GM08714 (cell line): ENCODE data around the gene MARCO.

Source experiments
- H3K4me3 ChIP-seq: fragments of 200-500 bp; sonication (Bioruptor generic); 2 replicates; pipeline ENCODE4 v1.5.1; 2014; ENCODE audit warnings: mild to moderate bottlenecking, low read length, inconsistent platforms
- ZNF274 ChIP-seq: IDR thresholded peaks from 2 replicates; pipeline ENCODE4 v1.6.1; 2012; ENCODE audit warnings: mild to moderate bottlenecking, low read depth, low read length

MARCO gene

GRCh38 chr2:118942031-118942430 is at the start of gene MARCO:
MARCO (plus strand) TSS chr2:118942194; CDS start chr2:118942301, 107 bp downstream.
- TF ChIP-seq ZNF274: no peak
- no peak within 1 kb of the TSS for H3K4me3 ChIP-seq

GRCh38 chr2:118893100-118893499 is 48.9 kb upstream of the MARCO start:
- H3K4me3 ChIP-seq: no peak overlapping the region
- no peak for TF ChIP-seq ZNF274

GRCh38 chr2:118902266-118903028 is 39.5 kb upstream of the MARCO start:
- TF ChIP-seq ZNF274: no peak
- no peak overlapping the region for H3K4me3 ChIP-seq

GRCh38 chr2:118903029-118903351 is 39.0 kb upstream of the MARCO start:
- TF ChIP-seq ZNF274: no peak
- no peak overlapping the region for H3K4me3 ChIP-seq

- H3K4me3 ChIP-seq: no peak overlapping the region
- TF ChIP-seq ZNF274: no peak
Measured at GRCh38 chr2:118903551-118904479, 38.2 kb upstream of the MARCO start.

- H3K4me3 ChIP-seq: no peak overlapping the region
- TF ChIP-seq ZNF274: no peak
Measured at GRCh38 chr2:118905206-118905605, 36.8 kb upstream of the MARCO start.

- no peak overlapping the region for H3K4me3 ChIP-seq
- TF ChIP-seq ZNF274: no peak
Measured at GRCh38 chr2:118906186-118906585, 35.8 kb upstream of the MARCO start.

- TF ChIP-seq ZNF274: no peak
Measured at GRCh38 chr2:118907759-118908158, 34.2 kb upstream of the MARCO start.

GRCh38 chr2:118909191-118909590 is 32.8 kb upstream of the MARCO start:
- no peak overlapping the region for H3K4me3 ChIP-seq
- no peak for TF ChIP-seq ZNF274

More at GRCh38 chr2:118907759-118908158, 34.2 kb upstream of the MARCO start:
- no peak overlapping the region for H3K4me3 ChIP-seq

- no peak for TF ChIP-seq ZNF274
- H3K4me3 ChIP-seq: no peak overlapping the region
Measured at GRCh38 chr2:118911166-118911856, 30.7 kb upstream of the MARCO start.

GRCh38 chr2:118911936-118912335 is 30.1 kb upstream of the MARCO start:
- no peak for TF ChIP-seq ZNF274
- H3K4me3 ChIP-seq: no peak overlapping the region

- no peak overlapping the region for H3K4me3 ChIP-seq
- TF ChIP-seq ZNF274: no peak
Measured at GRCh38 chr2:118913131-118913802, 28.7 kb upstream of the MARCO start.

- no peak for TF ChIP-seq ZNF274
Measured at GRCh38 chr2:118913803-118914645, 28.0 kb upstream of the MARCO start.

More at GRCh38 chr2:118913803-118914645, 28.0 kb upstream of the MARCO start:
- no peak overlapping the region for H3K4me3 ChIP-seq
